Measurements from ENCODE around the gene PRXL2B.
A peak's percentile ranks its signal among the peaks of the same experiment; 100 is the strongest.
"Not testable (repeated sequence)": the region's sequence is repeated elsewhere in the genome, so short reads cannot be mapped to it uniquely, and the experiment has no call there.

PRXL2B gene

DNA sequence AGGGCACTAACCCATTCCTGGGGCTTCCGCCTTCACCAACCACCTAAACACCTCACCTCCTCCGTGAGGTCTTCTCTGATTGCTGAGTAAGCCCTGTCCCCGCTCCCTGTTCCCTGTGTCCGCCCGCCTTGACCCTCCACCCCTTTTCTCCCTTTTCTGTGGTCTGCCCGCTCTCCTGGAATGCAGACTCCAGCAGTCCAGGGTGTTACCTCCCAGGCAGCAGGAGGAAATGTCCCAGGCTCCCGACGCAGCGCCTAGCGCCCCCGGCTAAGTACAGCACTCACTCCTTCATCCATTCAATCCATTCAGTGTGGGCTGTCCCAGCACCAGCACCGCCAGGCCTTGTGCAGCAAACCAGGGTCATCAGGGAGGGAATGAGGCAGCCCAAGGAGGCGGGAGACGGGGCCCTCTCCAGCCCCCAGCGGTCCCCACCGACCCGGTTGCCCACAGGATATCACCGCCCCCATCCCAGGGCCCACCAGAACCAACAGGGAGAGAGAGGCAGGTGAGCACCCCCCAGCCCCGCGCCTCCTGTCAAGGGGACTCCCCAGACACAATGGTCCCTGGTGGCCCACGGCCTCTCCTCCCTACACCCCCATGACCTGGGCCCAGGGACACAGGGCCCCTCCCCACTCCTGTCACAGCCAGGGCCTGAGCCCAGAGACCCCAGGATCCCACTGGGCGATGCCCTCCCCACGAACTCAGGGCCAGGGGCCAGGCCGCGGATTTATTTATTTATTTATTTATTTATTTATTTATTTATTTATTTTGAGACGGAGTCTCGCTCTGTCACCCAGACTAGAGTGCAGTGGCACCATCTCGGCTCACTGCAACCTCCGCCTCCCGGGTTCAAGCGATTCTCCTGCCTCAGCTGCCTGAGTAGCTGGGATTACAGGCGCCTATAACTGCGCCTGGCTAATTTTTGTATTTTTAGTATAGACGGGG, 20.2 kb upstream of the PRXL2B start:
- DNase-seq = no peak

- DNase-seq = no peak
These were observed 19.4 kb upstream of the PRXL2B start for GRCh38 chr1:2567083-2567679.

GRCh38 chr1:2568187-2568816, 18.3 kb upstream of the PRXL2B start:
- not testable (repeated sequence) for DNase-seq

- no peak for DNase-seq
These were observed 17.5 kb upstream of the PRXL2B start for GRCh38 chr1:2569060-2569459.

GRCh38 chr1:2569703-2570102, 16.9 kb upstream of the PRXL2B start:
- not testable (repeated sequence) for DNase-seq

DNA sequence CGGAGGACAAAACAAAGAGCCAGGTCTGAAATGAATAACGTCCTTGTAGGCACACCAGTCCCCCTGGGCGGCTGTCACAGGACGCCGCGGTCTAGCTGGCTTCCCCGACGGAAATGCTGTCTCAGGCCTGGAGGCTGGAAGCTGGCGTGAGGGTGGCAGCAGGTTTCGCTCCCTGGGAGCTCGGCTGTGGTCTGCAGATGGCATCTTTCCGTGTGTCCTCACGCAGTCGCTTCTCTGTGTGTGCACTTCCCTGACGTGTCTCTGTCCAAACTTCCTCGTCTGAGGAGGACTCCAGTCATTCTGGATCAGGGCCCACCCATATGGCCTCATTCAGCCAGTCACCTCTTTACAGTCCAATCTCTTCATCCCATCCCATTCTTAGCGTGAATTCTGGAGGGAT, 16.2 kb upstream of the PRXL2B start:
- peak; percentile 48 for DNase-seq

DNA sequence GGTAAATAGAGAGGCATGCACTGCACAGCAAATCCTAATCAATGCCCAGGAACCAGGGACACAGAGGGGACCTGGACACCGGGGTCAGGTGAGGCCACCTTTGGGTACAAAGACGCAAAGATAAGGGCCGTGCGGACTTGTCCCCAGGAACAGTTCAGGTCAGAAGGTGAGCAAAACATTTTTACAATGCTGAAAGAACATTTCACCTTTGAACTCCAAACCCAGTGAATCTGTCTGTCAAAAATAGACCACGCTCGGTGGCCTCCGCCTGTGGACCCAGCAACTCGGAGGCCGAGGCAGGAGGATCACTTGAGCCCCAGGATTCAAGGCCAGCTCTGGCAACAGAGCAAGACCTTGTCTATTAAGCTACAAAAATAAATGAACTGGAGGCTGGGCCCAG, 15.2 kb upstream of the PRXL2B start:
- no peak for DNase-seq

- no peak for DNase-seq
These were observed 13.2 kb upstream of the PRXL2B start for GRCh38 chr1:2573250-2573920.

DNA sequence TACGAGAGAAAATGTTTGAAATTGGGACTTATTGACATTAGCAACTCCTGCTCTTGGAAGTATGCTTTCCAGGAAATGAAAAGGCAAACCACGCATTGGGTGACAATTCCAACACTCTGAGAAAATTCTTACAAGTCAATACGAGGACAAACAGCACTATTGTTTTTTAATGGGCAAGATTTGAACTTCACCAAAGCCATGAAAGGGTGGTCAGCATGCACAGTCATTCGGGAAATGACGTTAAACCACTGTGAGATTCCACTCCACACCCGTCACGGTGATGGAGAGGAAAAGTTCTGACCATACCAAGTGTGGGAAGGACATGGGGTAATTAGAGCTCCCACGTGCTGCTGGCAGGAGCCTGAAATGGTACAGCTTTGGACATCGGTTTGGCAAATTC, 12.2 kb upstream of the PRXL2B start:
- DNase-seq = no peak

DNA sequence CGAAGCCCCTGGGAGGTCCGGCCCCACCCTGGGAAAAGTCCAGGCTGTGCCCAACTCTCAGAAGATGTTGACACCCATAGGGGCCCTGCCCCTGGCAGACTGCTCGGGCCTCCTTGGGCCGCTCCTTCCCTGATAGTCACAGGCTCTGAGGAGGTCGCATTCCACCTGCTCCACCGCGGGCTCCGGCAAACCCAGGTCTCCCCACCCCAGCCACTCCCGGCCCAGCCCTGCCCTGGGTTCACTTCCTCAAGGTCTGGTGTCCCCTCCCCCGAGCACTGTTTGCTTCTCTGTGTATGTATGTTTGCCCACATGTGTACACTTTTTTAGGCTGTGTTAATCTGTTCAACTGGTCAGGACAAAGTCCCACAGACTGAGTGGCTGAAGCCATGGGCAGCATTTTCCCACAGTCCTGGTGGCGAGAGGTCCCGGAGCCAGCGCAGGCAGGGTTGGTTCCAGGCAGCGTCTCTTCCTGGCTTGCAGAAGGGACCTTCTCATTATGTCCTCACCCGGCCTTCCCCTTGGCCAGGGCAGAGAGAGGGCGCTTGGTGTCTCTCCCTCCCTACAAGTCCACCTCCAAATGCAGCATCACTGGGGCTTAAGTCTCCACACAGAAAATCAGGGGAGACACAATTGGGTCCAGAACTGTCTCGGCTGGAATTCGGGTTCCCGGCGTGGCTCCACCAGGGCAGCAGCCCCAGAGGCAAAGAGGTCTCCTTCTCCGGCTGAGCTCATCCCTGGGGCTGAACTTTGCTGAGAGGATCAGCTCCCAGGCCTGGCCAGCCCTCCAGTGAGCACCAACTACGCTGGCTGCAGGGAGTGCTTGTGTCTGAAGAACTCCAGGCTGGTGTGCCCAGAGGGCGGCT, 10.5 kb upstream of the PRXL2B start:
- peak; percentile 46 for DNase-seq

- not testable (repeated sequence) for DNase-seq
These were observed 9.0 kb upstream of the PRXL2B start for GRCh38 chr1:2577565-2578075.

DNA sequence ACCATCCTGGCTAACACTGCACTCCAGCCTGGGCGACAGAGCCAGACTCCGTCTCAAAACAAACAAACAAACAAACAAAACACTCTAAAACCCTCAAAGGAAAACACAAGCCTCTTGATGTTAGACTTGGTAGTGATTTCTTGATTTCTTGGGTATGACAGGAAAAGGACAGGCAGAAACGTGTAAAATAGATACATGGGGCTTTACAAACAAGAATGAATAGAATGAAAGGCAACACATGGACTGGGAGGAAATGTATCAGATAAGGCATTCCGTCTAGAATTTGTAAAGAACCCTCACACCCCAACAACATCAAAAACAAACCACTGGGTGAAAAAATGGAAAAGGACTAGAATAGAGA, 7.8 kb upstream of the PRXL2B start:
- DNase-seq = no peak

DNA sequence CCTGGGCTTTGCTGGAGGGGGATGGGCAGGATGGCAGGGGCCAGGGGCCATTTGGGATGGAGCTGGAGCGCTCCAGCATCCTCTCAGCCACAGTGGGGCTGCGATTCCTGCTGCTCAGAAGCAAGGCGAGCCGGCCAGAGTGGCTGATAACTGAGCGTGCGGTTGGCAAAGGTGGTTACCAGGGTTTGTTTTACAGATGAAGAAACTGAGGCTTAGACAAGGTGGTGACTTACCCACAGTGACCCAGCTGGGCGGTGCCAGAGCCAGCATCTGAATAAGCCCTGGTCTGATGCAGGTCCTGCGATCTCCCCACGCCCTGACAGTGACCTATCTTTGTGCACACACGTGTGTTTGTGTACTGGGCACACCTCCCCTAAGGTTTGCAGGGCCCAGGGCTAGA, 5.9 kb upstream of the PRXL2B start:
- no peak for DNase-seq

DNA sequence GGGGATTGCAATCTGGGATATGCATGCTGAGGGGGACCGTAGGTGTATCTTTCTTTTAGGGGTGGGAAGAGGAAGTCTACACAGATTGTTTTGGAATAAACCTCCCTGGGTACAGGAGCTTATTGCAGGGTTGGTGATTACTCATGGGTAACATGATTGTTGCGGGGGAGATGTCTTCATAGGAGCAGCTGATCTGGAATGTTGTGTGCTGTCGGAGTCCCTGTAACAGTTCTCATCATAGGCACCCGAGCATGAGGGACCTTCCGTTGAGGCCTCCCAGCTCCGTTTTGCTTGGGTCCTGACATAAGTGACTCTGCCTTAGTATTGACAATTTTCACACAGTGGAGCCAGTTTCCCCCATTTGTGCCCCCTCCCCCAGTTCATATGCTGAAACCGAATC, 4.2 kb upstream of the PRXL2B start:
- no peak for DNase-seq

DNA sequence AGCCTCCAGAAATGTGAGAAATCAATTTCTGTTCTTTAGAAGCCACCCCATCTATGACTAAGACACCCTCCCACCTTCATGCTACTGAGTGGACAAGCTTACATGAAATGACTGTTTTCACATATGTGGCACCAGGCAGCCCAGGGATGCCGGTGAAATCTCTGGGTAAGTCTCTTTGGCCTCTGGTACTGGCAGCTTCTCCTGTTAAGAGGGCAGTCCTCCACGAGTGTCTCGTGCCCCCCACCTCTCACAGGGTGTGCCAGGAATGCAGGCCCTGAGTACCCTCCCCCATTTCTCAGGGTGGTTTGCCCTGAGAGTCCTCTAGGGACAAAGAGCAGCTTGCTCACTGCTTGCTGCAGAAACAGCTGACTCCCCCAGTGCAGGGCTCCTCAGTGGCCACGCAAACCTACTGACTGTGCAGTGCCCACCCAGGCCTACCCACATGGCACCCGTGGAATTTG, 3.2 kb upstream of the PRXL2B start:
- DNase-seq = no peak

DNA sequence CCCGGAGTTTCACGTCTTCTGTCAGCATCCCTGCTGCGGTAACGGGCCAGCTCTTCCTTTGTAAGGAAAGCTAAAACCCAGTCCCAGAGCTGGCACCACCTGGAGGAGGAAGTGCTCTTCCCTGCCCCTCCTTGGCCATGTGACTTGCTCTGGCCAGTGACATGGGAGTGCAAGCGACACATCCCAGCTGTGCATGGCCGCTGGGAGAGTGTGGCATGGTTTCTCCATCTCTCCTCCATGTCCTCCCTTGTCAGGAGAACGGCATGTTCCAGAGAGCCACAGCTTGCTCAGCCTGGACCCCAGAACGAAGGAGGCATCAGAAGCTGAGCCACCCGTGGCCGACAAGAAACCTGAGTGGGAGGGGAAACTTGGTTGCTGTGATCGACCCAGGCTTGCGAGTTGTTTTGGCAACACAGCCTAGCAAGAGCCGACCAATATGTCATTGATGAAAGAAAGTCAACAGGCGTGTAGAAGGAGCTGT, 2.7 kb upstream of the PRXL2B start:
- DNase-seq = no peak

- peak; percentile 38 for DNase-seq
These were observed 1.8 kb upstream of the PRXL2B start for GRCh38 chr1:2584686-2585317.

- DNase-seq = peak; percentile 95
These were observed 1.1 kb upstream of the PRXL2B start for GRCh38 chr1:2585318-2586092.

DNA sequence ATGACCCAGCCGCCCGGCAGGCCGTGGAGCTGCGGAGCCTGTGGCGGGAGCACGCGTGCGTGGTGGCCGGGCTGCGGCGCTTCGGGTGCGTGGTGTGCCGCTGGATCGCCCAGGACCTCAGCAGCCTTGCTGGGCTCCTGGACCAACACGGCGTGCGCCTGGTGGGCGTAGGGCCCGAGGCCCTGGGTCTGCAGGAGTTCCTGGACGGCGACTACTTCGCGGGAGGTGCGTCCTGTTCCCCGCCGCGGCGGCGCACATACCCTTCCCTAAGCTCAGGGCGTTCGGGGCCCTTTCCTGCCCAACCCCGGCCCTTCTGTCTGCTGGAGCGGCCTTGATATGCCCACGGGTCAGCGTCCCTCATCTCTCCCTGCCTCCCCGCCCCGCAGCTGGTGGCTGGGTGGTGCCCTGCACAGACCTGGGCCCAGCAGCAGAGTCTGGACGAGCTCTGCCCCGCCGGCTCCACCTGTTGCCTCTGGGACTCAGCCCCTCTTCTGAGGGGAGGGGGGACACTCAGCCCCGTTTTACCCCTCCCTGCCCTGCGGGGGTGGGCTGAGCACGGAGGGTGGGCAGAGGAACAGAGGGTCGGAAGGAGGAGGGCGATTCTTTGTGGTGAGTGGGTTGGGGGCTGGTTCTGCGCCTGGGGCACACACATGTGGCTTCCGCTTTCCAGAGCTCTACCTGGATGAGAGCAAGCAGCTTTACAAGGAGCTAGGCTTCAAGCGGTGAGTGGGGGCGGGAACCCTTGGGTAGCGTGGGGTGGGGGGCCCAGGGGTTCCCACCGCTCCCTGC, 688 bp downstream of the PRXL2B start:
- peak; percentile 61 for DNase-seq

All from hematopoietic multipotent progenitor cell treated with erythropoietin and hydrocortisone succinate and interleukin-3 and kit ligand, for 4 days (in vitro differentiated cells).